NCI-H2029 treated with DMSO at 0.1 percent for 48 hours (cell line): ENCODE data around the gene NT5DC3.

Experiments
- DNase-seq: peaks from one replicate; lab custom pipeline; 2025; lab: John Stamatoyannopoulos, UW

The NT5DC3 gene

GRCh38 chr12:103783744-103784664 is 57.0 kb downstream of the NT5DC3 start:
- no peak for DNase-seq

- no peak for DNase-seq
These were observed 58.6 kb downstream of the NT5DC3 start for GRCh38 chr12:103782399-103782798.

- no peak for DNase-seq
These were observed 60.0 kb downstream of the NT5DC3 start for GRCh38 chr12:103780992-103781391.

- DNase-seq: no peak
These were observed 61.0 kb downstream of the NT5DC3 start for GRCh38 chr12:103780093-103780440.

- DNase-seq: no peak
These were observed 61.5 kb downstream of the NT5DC3 start for GRCh38 chr12:103779410-103780092.

- DNase-seq: no peak
These were observed 62.3 kb downstream of the NT5DC3 start for GRCh38 chr12:103778781-103779180.

- no peak for DNase-seq
These were observed 66.0 kb downstream of the NT5DC3 start for GRCh38 chr12:103774977-103775560.

- DNase-seq: no peak
These were observed 67.7 kb downstream of the NT5DC3 start for GRCh38 chr12:103773109-103773910.

- DNase-seq: no peak
These were observed 68.5 kb downstream of the NT5DC3 start for GRCh38 chr12:103772367-103773108.

GRCh38 chr12:103771466-103771865 is 69.6 kb downstream of the NT5DC3 start:
- DNase-seq: no peak

- no peak for DNase-seq
These were observed 71.6 kb downstream of the NT5DC3 start for GRCh38 chr12:103769240-103769945.

GRCh38 chr12:103768467-103769123 is 72.4 kb downstream of the NT5DC3 start:
- no peak for DNase-seq

- DNase-seq: no peak
These were observed 75.0 kb downstream of the NT5DC3 start for GRCh38 chr12:103766028-103766427.

- no peak for DNase-seq
These were observed 75.7 kb downstream of the NT5DC3 start for GRCh38 chr12:103765322-103765721.

GRCh38 chr12:103762473-103762872 is 78.6 kb downstream of the NT5DC3 start:
- DNase-seq: no peak

GRCh38 chr12:103758310-103759089 is 82.5 kb downstream of the NT5DC3 start:
- no peak for DNase-seq

- DNase-seq: no peak
These were observed 83.8 kb downstream of the NT5DC3 start for GRCh38 chr12:103757248-103757647.

GRCh38 chr12:103756443-103756842 is 84.6 kb downstream of the NT5DC3 start:
- no peak for DNase-seq

GRCh38 chr12:103755425-103755824 is 85.6 kb downstream of the NT5DC3 start:
- no peak for DNase-seq
